SK-N-SH treated with all-trans-retinoic acid at 6 μM for 48 hours (cell line): ENCODE results near the gene GALNT17.

ENCODE experiments used
- ATAC-seq: fragments of 200-7000 bp; cut with Tn5 transposase; 3 replicates; pipeline ENCODE4 v1.9.1; 2020; ENCODE audit warnings: mild to moderate bottlenecking, moderate library complexity
- ARNTL ChIP-seq: fragments of 450-650 bp; formaldehyde crosslinking; IDR thresholded peaks from 2 replicates; pipeline ENCODE4 v1.5.0; 2020; ENCODE audit warnings: low read depth, mild to moderate bottlenecking, moderate library complexity, borderline replicate concordance
- BACH2 ChIP-seq: fragments of 250-450 bp; sonication (Bioruptor Pico); IDR thresholded peaks from 2 replicates; pipeline ENCODE4 v1.9.0; 2021; ENCODE audit warnings: mild to moderate bottlenecking, borderline replicate concordance
- CREB5 ChIP-seq: fragments of 250-450 bp; sonication (Bioruptor Pico); IDR thresholded peaks from 2 replicates; pipeline ENCODE4 v1.5.1; 2020; ENCODE audit warnings: low read depth, mild to moderate bottlenecking, moderate library complexity
- CSDC2 ChIP-seq: fragments of 250-450 bp; sonication (Bioruptor Pico); IDR thresholded peaks from 2 replicates; pipeline ENCODE4 v1.5.0; 2020; ENCODE audit warnings: mild to moderate bottlenecking, moderate library complexity
- CSRNP3 ChIP-seq: fragments of 250-450 bp; sonication (Bioruptor Pico); IDR thresholded peaks from 2 replicates; pipeline ENCODE4 v1.5.1; 2021; ENCODE audit warnings: mild to moderate bottlenecking, moderate library complexity
- ESRRG ChIP-seq: fragments of 250-450 bp; sonication (Bioruptor Pico); IDR thresholded peaks from 2 replicates; pipeline ENCODE4 v1.6.1; 2021; ENCODE audit warnings: mild to moderate bottlenecking
- GLIS3 ChIP-seq: fragments of 250-450 bp; sonication (Bioruptor Pico); IDR thresholded peaks from 2 replicates; pipeline ENCODE4 v1.5.0; 2020; ENCODE audit warnings: mild to moderate bottlenecking, moderate library complexity
- ISL1 ChIP-seq: fragments of 250-450 bp; sonication (Bioruptor Pico); IDR thresholded peaks from 2 replicates; pipeline ENCODE4 v2.1.2; 2022; ENCODE audit warnings: mild to moderate bottlenecking, moderate library complexity
- OSR1 ChIP-seq: fragments of 250-450 bp; sonication (Bioruptor Pico); IDR thresholded peaks from 2 replicates; pipeline ENCODE4 v1.8.0; 2022; ENCODE audit warnings: moderate library complexity, mild to moderate bottlenecking, inconsistent platforms
- PATZ1 ChIP-seq: fragments of 250-450 bp; sonication (Bioruptor Pico); IDR thresholded peaks from 2 replicates; pipeline ENCODE4 v1.8.0; 2020; ENCODE audit warnings: mild to moderate bottlenecking, moderate library complexity, borderline replicate concordance
- POU6F1 ChIP-seq: fragments of 250-450 bp; sonication (Bioruptor Pico); IDR thresholded peaks from 2 replicates; pipeline ENCODE4 v1.8.0; 2021; ENCODE audit warnings: low read depth, mild to moderate bottlenecking, moderate library complexity, borderline replicate concordance
- PPARA ChIP-seq: fragments of 250-450 bp; sonication (Bioruptor Pico); IDR thresholded peaks from 2 replicates; pipeline ENCODE4 v1.5.0; 2020; ENCODE audit warnings: mild to moderate bottlenecking, borderline replicate concordance
- RARB ChIP-seq: fragments of 250-450 bp; sonication (Bioruptor Pico); IDR thresholded peaks from 2 replicates; pipeline ENCODE4 v1.8.0; 2021; ENCODE audit warnings: mild to moderate bottlenecking, moderate library complexity
- TCF4 ChIP-seq: fragments of 250-450 bp; sonication (Bioruptor Pico); IDR thresholded peaks from 2 replicates; pipeline ENCODE4 v1.8.0; 2021; ENCODE audit warnings: mild to moderate bottlenecking, moderate library complexity, borderline replicate concordance
- TOX ChIP-seq: fragments of 250-450 bp; sonication (Bioruptor Pico); IDR thresholded peaks from 2 replicates; pipeline ENCODE4 v1.8.0; 2021; ENCODE audit warnings: mild to moderate bottlenecking, moderate library complexity, borderline replicate concordance
- TSHZ2 ChIP-seq: fragments of 250-450 bp; sonication (Bioruptor Pico); IDR thresholded peaks from 2 replicates; pipeline ENCODE4 v1.5.0; 2020; ENCODE audit warnings: mild to moderate bottlenecking, moderate library complexity
- ZC3H10 ChIP-seq: fragments of 250-450 bp; sonication (Bioruptor Pico); IDR thresholded peaks from 2 replicates; pipeline ENCODE4 v1.5.1; 2021; ENCODE audit warnings: mild to moderate bottlenecking, moderate library complexity
- ZFP3 ChIP-seq: fragments of 250-450 bp; sonication (Bioruptor Pico); IDR thresholded peaks from 2 replicates; pipeline ENCODE4 v1.5.0; 2020; ENCODE audit warnings: mild to moderate bottlenecking, moderate library complexity
- ZFP30 ChIP-seq: fragments of 450-650 bp; formaldehyde crosslinking; IDR thresholded peaks from 2 replicates; pipeline ENCODE4 v1.5.0; 2022; ENCODE audit warnings: mild to moderate bottlenecking, moderate library complexity
- ZNF565 ChIP-seq: fragments of 450-650 bp; formaldehyde crosslinking; conservative IDR thresholded peaks from 2 replicates; pipeline ENCODE4 v1.5.0; 2020; ENCODE audit warnings: low read depth, mild to moderate bottlenecking, moderate library complexity
- ZNF70 ChIP-seq: fragments of 450-650 bp; formaldehyde crosslinking; IDR thresholded peaks from 2 replicates; pipeline ENCODE4 v1.5.0; 2020; ENCODE audit warnings: mild to moderate bottlenecking, moderate library complexity
- ZNF8 ChIP-seq: fragments of 450-650 bp; formaldehyde crosslinking; IDR thresholded peaks from 2 replicates; pipeline ENCODE4 v1.5.0; 2020; ENCODE audit warnings: mild to moderate bottlenecking, moderate library complexity

The GALNT17 gene

GRCh38 chr7:71708710-71709109 is 576.8 kb downstream of the GALNT17 start (continued):
- TF ChIP-seq CREB5 (CRISPR knock-in tag) (no peak), CSRNP3 (CRISPR knock-in tag) (no peak), PPARA (CRISPR knock-in tag) (no peak), TCF4 (CRISPR knock-in tag) (no peak)

GRCh38 chr7:71710442-71710841 is 578.5 kb downstream of the GALNT17 start:
- TF ChIP-seq ZNF565 (CRISPR knock-in tag) = no peak
- no peak for TF ChIP-seq RARB (CRISPR knock-in tag)
- no peak for TF ChIP-seq ISL1 (CRISPR knock-in tag)
- no peak for TF ChIP-seq POU6F1 (CRISPR knock-in tag)
- TF ChIP-seq ZNF70 (CRISPR knock-in tag) = no peak
- TF ChIP-seq CSDC2 (CRISPR knock-in tag) = no peak
- TF ChIP-seq TOX (CRISPR knock-in tag) = no peak
- TF ChIP-seq ZNF8 (CRISPR knock-in tag) = no peak
- TF ChIP-seq PPARA (CRISPR knock-in tag) = no peak
- TF ChIP-seq GLIS3 = no peak
- TF ChIP-seq ESRRG (CRISPR knock-in tag) = no peak
- TF ChIP-seq ZFP3 (CRISPR knock-in tag) = no peak
- TF ChIP-seq CSRNP3 (CRISPR knock-in tag) = no peak
- TF ChIP-seq ZFP30 (CRISPR knock-in tag) = no peak
- TF ChIP-seq BACH2 (CRISPR knock-in tag) = no peak
- no peak for TF ChIP-seq CREB5 (CRISPR knock-in tag)
- no peak for TF ChIP-seq ZC3H10 (CRISPR knock-in tag)
- no peak for TF ChIP-seq TCF4 (CRISPR knock-in tag)
- TF ChIP-seq OSR1 (CRISPR knock-in tag) = no peak
- no peak for ATAC-seq

GRCh38 chr7:71712653-71713180 is 580.8 kb downstream of the GALNT17 start:
- no peak for TF ChIP-seq ZNF70 (CRISPR knock-in tag)

GRCh38 chr7:71716690-71717089 is 584.7 kb downstream of the GALNT17 start:
- no peak for ATAC-seq
- no peak for TF ChIP-seq ESRRG (CRISPR knock-in tag)
- no peak for TF ChIP-seq GLIS3
- no peak for TF ChIP-seq ZFP3 (CRISPR knock-in tag)
- no peak for TF ChIP-seq ZC3H10 (CRISPR knock-in tag)
- TF ChIP-seq ARNTL (CRISPR knock-in tag) = no peak
- no peak for TF ChIP-seq CSDC2 (CRISPR knock-in tag)
- TF ChIP-seq POU6F1 (CRISPR knock-in tag) = no peak
- TF ChIP-seq ZNF70 (CRISPR knock-in tag) = no peak
- no peak for TF ChIP-seq PATZ1 (CRISPR knock-in tag)
- no peak for TF ChIP-seq TSHZ2 (CRISPR knock-in tag)
- TF ChIP-seq BACH2 (CRISPR knock-in tag) = no peak
- TF ChIP-seq TOX (CRISPR knock-in tag) = no peak

More at GRCh38 chr7:71712653-71713180, 580.8 kb downstream of the GALNT17 start:
- no peak for ATAC-seq
